HepG2 (cell line): ENCODE results near the gene FASTK. TPM values are rescaled to one million over a fixed set of nuclear protein-coding genes. Genes with fewer than 3 reads are reported as not detected.

ENCODE experiments used
- CEBPB ChIP-seq: IDR thresholded peaks from 2 replicates; pipeline ENCODE4 v1.6.1; 2011; ENCODE audit warnings: low read depth, low read length, improper control_type of control experiment, borderline replicate concordance
- NR2F6 ChIP-seq, 2 experiments: IDR thresholded peaks; 2 replicates each; pipeline ENCODE4 v1.6.1; 2016; ENCODE audit warnings: antibody characterized with exemption in 1 of 2, mild to moderate bottlenecking in 1 of 2
- PBX3 ChIP-seq: sonication (generic); formaldehyde crosslinking; IDR thresholded peaks from 2 replicates; pipeline ENCODE4 v1.8.1; 2023; ENCODE audit warnings: missing genetic modification reagents, inconsistent platforms, borderline replicate concordance
- RAD21 ChIP-seq: fragments of 450-650 bp; formaldehyde crosslinking; IDR thresholded peaks from 2 replicates; pipeline ENCODE4 v1.5.0; 2020; ENCODE audit warnings: mild to moderate bottlenecking
- SAP130 ChIP-seq: IDR thresholded peaks from 2 replicates; pipeline ENCODE4 v1.6.1; 2016; ENCODE audit warnings: low read depth
- UBTF ChIP-seq: sonication (generic); formaldehyde crosslinking; IDR thresholded peaks from 2 replicates; pipeline ENCODE4 v1.4.0; 2020; ENCODE audit warnings: mild to moderate bottlenecking, missing genetic modification reagents
- ZBTB2 ChIP-seq: sonication (generic); formaldehyde crosslinking; IDR thresholded peaks from 2 replicates; pipeline ENCODE4 v1.8.0; 2022; ENCODE audit warnings: low read depth, missing genetic modification reagents
- ZBTB42 ChIP-seq: sonication (generic); formaldehyde crosslinking; IDR thresholded peaks from 2 replicates; pipeline ENCODE4 v1.5.0; 2020; ENCODE audit warnings: mild to moderate bottlenecking, missing genetic modification reagents
- ZC3H4 ChIP-seq: sonication (generic); formaldehyde crosslinking; IDR thresholded peaks from 2 replicates; pipeline ENCODE4 v1.4.0; 2020; ENCODE audit warnings: missing genetic modification reagents, borderline replicate concordance
- ZNF30 ChIP-seq: sonication (generic); formaldehyde crosslinking; IDR thresholded peaks from 2 replicates; pipeline ENCODE4 v1.5.0; 2020; ENCODE audit warnings: mild to moderate bottlenecking, missing genetic modification reagents
- ZNF556 ChIP-seq: sonication (generic); formaldehyde crosslinking; IDR thresholded peaks from 2 replicates; pipeline ENCODE4 v1.4.0; 2020; ENCODE audit warnings: mild to moderate bottlenecking, missing genetic modification reagents, borderline replicate concordance
- polyA plus RNA-seq, 8 experiments: library from polyadenylated mRNA; depleted of rRNA in 3 of 8; stranded (reverse) in 7 of 8; unstranded in 1 of 8; fragments of >200 nt; fragmentation: Illumina TruSeq in 4 of 8; extraction: Trizol in 4 of 8; gene quantifications; 2 replicates each; pipeline versions ENCODE4 v1.2.1 to v1.2.3, GENCODE V29; 2011 to 2016; ENCODE audit warnings: low read depth in 4 of 8, missing spikeins in 1 of 8, mixed read lengths in 1 of 8; ENCODE audit not compliant: insufficient read depth in 1 of 8
- total RNA-seq, 5 experiments: library from RNA; depleted of rRNA; stranded (reverse); fragments of >200 nt; fragmentation: Illumina TruSeq; extraction: Trizol; gene quantifications; 2 replicates each; pipeline ENCODE4 v1.2.3, GENCODE V29; 2016; ENCODE audit warnings: low read depth in 1 of 5
- TF ChIP-seq, protein P1 (sequence below): sonication (generic); formaldehyde crosslinking; IDR thresholded peaks from 2 replicates; pipeline ENCODE4 v1.4.0; 2020; ENCODE audit warnings: mild to moderate bottlenecking, low read depth, missing genetic modification reagents
- TF ChIP-seq, protein P2 (sequence below): sonication (generic); formaldehyde crosslinking; IDR thresholded peaks from 2 replicates; pipeline ENCODE4 v1.4.0; 2020; ENCODE audit warnings: missing genetic modification reagents, borderline replicate concordance

The FASTK gene
- total and polyA plus RNA-seq, 2 of the 13 experiments (the other 11 are each of a cell fraction or from before 2014, with no cell fraction given) = 52.9 to 55.7 TPM

GRCh38 chr7:151087245-151088018 is 6.8 kb upstream of the FASTK start (continued):
- TF ChIP-seq, protein P1, sequence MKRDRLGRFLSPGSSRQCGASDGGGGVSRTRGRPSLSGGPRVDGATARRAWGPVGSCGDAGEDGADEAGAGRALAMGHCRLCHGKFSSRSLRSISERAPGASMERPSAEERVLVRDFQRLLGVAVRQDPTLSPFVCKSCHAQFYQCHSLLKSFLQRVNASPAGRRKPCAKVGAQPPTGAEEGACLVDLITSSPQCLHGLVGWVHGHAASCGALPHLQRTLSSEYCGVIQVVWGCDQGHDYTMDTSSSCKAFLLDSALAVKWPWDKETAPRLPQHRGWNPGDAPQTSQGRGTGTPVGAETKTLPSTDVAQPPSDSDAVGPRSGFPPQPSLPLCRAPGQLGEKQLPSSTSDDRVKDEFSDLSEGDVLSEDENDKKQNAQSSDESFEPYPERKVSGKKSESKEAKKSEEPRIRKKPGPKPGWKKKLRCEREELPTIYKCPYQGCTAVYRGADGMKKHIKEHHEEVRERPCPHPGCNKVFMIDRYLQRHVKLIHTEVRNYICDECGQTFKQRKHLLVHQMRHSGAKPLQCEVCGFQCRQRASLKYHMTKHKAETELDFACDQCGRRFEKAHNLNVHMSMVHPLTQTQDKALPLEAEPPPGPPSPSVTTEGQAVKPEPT (CRISPR knock-in tag) = no peak
- TF ChIP-seq ZNF556 = no peak
- no peak for TF ChIP-seq ZNF30 (CRISPR knock-in tag)
- peak; percentile 60 for TF ChIP-seq SAP130 (CRISPR knock-in tag)
- TF ChIP-seq ZBTB42 = no peak
- TF ChIP-seq, protein P2, sequence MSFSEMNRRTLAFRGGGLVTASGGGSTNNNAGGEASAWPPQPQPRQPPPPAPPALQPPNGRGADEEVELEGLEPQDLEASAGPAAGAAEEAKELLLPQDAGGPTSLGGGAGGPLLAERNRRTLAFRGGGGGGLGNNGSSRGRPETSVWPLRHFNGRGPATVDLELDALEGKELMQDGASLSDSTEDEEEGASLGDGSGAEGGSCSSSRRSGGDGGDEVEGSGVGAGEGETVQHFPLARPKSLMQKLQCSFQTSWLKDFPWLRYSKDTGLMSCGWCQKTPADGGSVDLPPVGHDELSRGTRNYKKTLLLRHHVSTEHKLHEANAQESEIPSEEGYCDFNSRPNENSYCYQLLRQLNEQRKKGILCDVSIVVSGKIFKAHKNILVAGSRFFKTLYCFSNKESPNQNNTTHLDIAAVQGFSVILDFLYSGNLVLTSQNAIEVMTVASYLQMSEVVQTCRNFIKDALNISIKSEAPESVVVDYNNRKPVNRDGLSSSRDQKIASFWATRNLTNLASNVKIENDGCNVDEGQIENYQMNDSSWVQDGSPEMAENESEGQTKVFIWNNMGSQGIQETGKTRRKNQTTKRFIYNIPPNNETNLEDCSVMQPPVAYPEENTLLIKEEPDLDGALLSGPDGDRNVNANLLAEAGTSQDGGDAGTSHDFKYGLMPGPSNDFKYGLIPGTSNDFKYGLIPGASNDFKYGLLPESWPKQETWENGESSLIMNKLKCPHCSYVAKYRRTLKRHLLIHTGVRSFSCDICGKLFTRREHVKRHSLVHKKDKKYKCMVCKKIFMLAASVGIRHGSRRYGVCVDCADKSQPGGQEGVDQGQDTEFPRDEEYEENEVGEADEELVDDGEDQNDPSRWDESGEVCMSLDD (CRISPR knock-in tag) = 0 out of 2 replicates have a peak, but pooled peaks have one; percentile 12
- TF ChIP-seq UBTF = peak; percentile 92; the same call in 1 of the 2 replicates
- no peak for TF ChIP-seq RAD21 (CRISPR knock-in tag)
- TF ChIP-seq ZC3H4 (CRISPR knock-in tag) = no peak
- no peak for TF ChIP-seq CEBPB
- TF ChIP-seq ZBTB2 (CRISPR knock-in tag) = no peak
- 0 out of 2 replicates have a peak, but pooled peaks have one; percentile 10 for TF ChIP-seq NR2F6 (IDR thresholded peaks at IDR 0.05)
- 0 out of 2 replicates have a peak, but pooled peaks have one; percentile 4 for TF ChIP-seq NR2F6 (CRISPR knock-in tag; IDR thresholded peaks at IDR 0.05)
- no peak for TF ChIP-seq PBX3 (CRISPR knock-in tag)
